ENCODE results near the gene HSPA8. TPM values are rescaled to one million over a fixed set of nuclear protein-coding genes. Genes with fewer than 3 reads are reported as not detected.

HSPA8 gene
- total and polyA plus RNA-seq, 2 of the 8 experiments (the other 6 are each of a cell fraction or from before 2014, with no cell fraction given) = 1,491 to 2,155 TPM

DNA sequence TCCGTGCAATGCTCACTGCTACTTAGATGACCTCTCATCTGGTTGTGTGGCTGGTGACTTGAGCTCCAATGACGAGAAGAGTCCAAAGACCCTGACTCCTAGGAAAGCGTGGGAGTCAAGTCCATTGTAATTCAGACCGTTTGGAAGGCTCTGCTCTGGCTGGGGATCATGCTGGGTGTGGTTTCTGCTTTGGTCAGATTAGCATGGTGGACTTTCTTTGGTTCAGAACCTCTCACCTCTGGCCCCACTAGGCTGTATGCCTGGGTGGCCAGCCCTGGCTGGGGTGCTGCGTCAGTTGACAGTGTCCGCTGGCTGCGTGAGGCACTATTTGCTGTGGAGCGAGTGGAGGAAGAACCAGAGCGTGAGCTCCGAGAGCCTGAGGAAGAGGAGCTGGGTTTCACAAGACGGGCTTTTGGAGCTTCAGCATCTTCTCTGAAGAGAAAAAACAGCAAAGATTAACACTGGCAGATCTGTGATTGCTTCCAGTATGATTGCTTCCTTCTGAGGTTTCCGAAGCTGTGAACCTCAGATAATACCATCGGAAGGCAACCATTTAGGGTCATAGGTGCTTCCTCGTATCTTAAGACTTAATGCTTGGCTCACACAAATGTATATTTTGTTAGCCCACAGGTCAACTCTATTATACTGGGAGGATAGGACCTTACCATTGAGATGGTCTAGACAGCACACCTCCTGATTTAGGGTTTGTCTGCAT lies 11.6 kb upstream of the HSPA8 start:
- Histone ChIP-seq H2BK5ac (ENCODE audit: low read depth, low read length) (no peak overlapping the region), H3K18ac (ENCODE audit: extremely low read depth, low read length) (no peak overlapping the region), H3K4me2 (ENCODE audit: insufficient read depth in 1 of 2, low read depth in 2 of 2, low read length in 2 of 2) (no peak overlapping the region), H3K27me3 (replicated peaks in 1 of 4; ENCODE audit: control insufficient read depth in 3 of 4, extremely low read depth in 1 of 4, insufficient read depth in 3 of 4, low read length in 3 of 4) (no peaks in the 10 kb centered on the region), H2BK12ac (ENCODE audit: low read depth, low read length) (no peak overlapping the region), H3K4me1 (replicated peaks in 1 of 4; ENCODE audit: control insufficient read depth in 3 of 4, insufficient read depth in 4 of 4, low read length in 3 of 4) (peaks cover 0 to 11% (median 1%) of the 10 kb centered on the region in 4 experiments; a peak in 5 of 7 replicates), H3K79me2 (ENCODE audit: control insufficient read depth in 1 of 2, insufficient read depth in 2 of 2, low read length in 2 of 2) (no peaks in the 10 kb centered on the region), H2AK5ac (ENCODE audit: low read depth, low read length) (no peak overlapping the region), H3K4me3 (ENCODE audit: extremely low read depth in 1 of 4, insufficient read depth in 2 of 4, low read depth in 3 of 4, low read length in 4 of 4) (no peak overlapping the region), H3K79me1 (ENCODE audit: low read depth, low read length) (no peaks in the 10 kb centered on the region), H3K9ac (replicated peaks in 1 of 4; ENCODE audit: extremely low read depth in 1 of 4, low read depth in 3 of 4, low read length in 3 of 4) (no peak overlapping the region), H3K27ac (ENCODE audit: low read depth, low read length) (no peak overlapping the region), H4K8ac (ENCODE audit: extremely low read depth, insufficient read depth, low read length) (no peak overlapping the region), H3K23ac (ENCODE audit: insufficient read length) (no peak overlapping the region), H2AFZ (ENCODE audit: low read length) (no peak overlapping the region), H3K9me3 (ENCODE audit: insufficient read depth in 2 of 2, low read depth in 1 of 2, low read length in 1 of 2) (no peaks in the 10 kb centered on the region), H3K14ac (ENCODE audit: insufficient read length) (no peak overlapping the region), H3K36me3 (ENCODE audit: control insufficient read depth in 2 of 4, insufficient read depth in 4 of 4, low read length in 3 of 4) (peaks cover 0 to 10% (median 2%) of the 10 kb centered on the region in 4 experiments; a peak in 2 of 8 replicates), H2BK15ac (ENCODE audit: low read length) (no peak overlapping the region), H4K5ac (ENCODE audit: insufficient read length, low read depth, low read length) (no peak overlapping the region), H4K91ac (replicated peaks; ENCODE audit: insufficient read length, low read length) (no peak overlapping the region), H3K56ac (replicated peaks; ENCODE audit: insufficient read length, low read depth, low read length) (no peak overlapping the region), H4K20me1 (replicated peaks in 1 of 2; ENCODE audit: control insufficient read depth in 1 of 2, insufficient read depth in 2 of 2, low read length in 2 of 2) (no peaks in the 10 kb centered on the region), H3K23me2 (ENCODE audit: low read depth, low read length) (no peaks in the 10 kb centered on the region), H2BK20ac (ENCODE audit: low read length) (no peak overlapping the region), H3K4ac (replicated peaks; ENCODE audit: insufficient read length, low read depth, low read length) (no peak overlapping the region), H2BK120ac (replicated peaks; ENCODE audit: low read depth, low read length) (no peak overlapping the region)
- FAIRE-seq (no peak), DNase-seq (ENCODE audit: low read depth in 1 of 2, low spot score in 2 of 2) (no peak)
- no peak for TF ChIP-seq BCL11A (IDR thresholded peaks at IDR 0.05; ENCODE audit: low read depth in 2 of 2, low read length in 2 of 2)
- TF ChIP-seq EZH2 (IDR thresholded peaks at IDR 0.05; ENCODE audit: low read depth, low read length, severe bottlenecking) = no peak
- no peak for TF ChIP-seq CREB1 (IDR thresholded peaks at IDR 0.05)
- no peak for TF ChIP-seq POLR2A (IDR thresholded peaks at IDR 0.05; ENCODE audit: control extremely low read depth in 1 of 2, low read depth in 2 of 2, low read length in 2 of 2)
- no peak for TF ChIP-seq KDM5A (IDR thresholded peaks at IDR 0.05; ENCODE audit: low read length)
- TF ChIP-seq NRF1 (IDR thresholded peaks at IDR 0.05; ENCODE audit: low read depth, low read length) = no peak
- TF ChIP-seq SP4 (IDR thresholded peaks at IDR 0.05; ENCODE audit: low read length) = no peak
- TF ChIP-seq RXRA (IDR thresholded peaks at IDR 0.05; ENCODE audit: insufficient read depth, low read depth, low read length) = no peak
- 88% methylated on average over 14 of the region's 14 CpGs; no CpG with 5 or more reads in 1 of the 2 experiments for WGBS, 2 experiments (ENCODE audit: extremely low coverage in 1 of 2, insufficient coverage in 1 of 2, insufficient read length in 1 of 2, insufficient replicate concordance in 2 of 2, low coverage in 1 of 2, low lambda C conversion rate in 2 of 2, missing lambda C conversion rate in 1 of 2)
- ChIA-PET POLR2A (ENCODE audit: partially characterized antibody) (interaction anchor here (1.2 to 4.7 kb wide), 3 partner anchors 9 to 12 kb away, joined by 3 to 29 read pairs (median 3); partner anchors contain the start of gene HSPA8), CTCF (ENCODE audit: partially characterized antibody) (interaction anchor here (0.9 to 2.2 kb wide), 4 partner anchors 9 to 425 kb away, joined by 3 to 6 read pairs (median 3); no protein-coding TSS in a partner anchor)
